K562 (cell line): Measurements from ENCODE around the gene SIRPD.

Source experiments
- CBX5 ChIP-seq: IDR thresholded peaks from 2 replicates; pipeline ENCODE4 v1.6.1; 2014; ENCODE audit warnings: low read depth, borderline replicate concordance
- GMEB1 ChIP-seq: fragments of 250-450 bp; sonication (Bioruptor Pico); IDR thresholded peaks from 2 replicates; pipeline ENCODE4 v1.4.0; 2020; ENCODE audit warnings: mild to moderate bottlenecking
- MAX ChIP-seq: sonication (generic); formaldehyde crosslinking; IDR thresholded peaks from 2 replicates; pipeline ENCODE4 v1.9.0; 2022; ENCODE audit warnings: mild to moderate bottlenecking, missing genetic modification reagents
- NRF1 ChIP-seq, 2 experiments: fragments of 450-650 bp; IDR thresholded peaks in 1 of 2; conservative IDR thresholded peaks in 1 of 2; 2 replicates each; pipeline ENCODE4 v1.6.1; 2014; ENCODE audit warnings: mild to moderate bottlenecking in 2 of 2
- POLR2A ChIP-seq: fragments of 450-650 bp; conservative IDR thresholded peaks from 2 replicates; pipeline ENCODE4 v1.6.1; 2016
- RAD21 ChIP-seq, 2 experiments: fragments of 250-450 bp in 1 of 2; fragments of 450-650 bp in 1 of 2; sonication (Bioruptor Pico) in 1 of 2; formaldehyde crosslinking in 1 of 2; IDR thresholded peaks in 1 of 2; conservative IDR thresholded peaks in 1 of 2; 2 replicates each; pipeline versions ENCODE4 v1.4.0 to v1.8.0; 2020 to 2022; ENCODE audit warnings: mild to moderate bottlenecking in 2 of 2, moderate library complexity in 1 of 2
- SIN3A ChIP-seq, 2 experiments: fragments of 150-350 bp in 1 of 2; IDR thresholded peaks; 2 replicates each; pipeline ENCODE4 v1.6.1; 2011 to 2016; ENCODE audit warnings: borderline replicate concordance in 2 of 2, low read depth in 2 of 2, low read length in 2 of 2, mild to moderate bottlenecking in 2 of 2, moderate library complexity in 2 of 2; ENCODE audit not compliant: control insufficient read depth in 1 of 2
- SMARCC2 ChIP-seq: fragments of 450-650 bp; IDR thresholded peaks from 2 replicates; pipeline ENCODE4 v1.6.1; 2017; ENCODE audit warnings: antibody characterized with exemption, moderate library complexity, mild to moderate bottlenecking, low read depth
- TAF9B ChIP-seq: fragments of 450-650 bp; IDR thresholded peaks from 2 replicates; pipeline ENCODE4 v1.6.1; 2018; ENCODE audit warnings: mild to moderate bottlenecking; ENCODE audit not compliant: partially characterized antibody
- ZNF766 ChIP-seq: fragments of 200-800 bp; sonication (Bioruptor generic); conservative IDR thresholded peaks from 2 replicates; pipeline ENCODE4 v1.6.1; 2016; ENCODE audit warnings: missing genetic modification characterization, missing compliant biosample characterization
- TF ChIP-seq, protein P1 (sequence below): sonication (generic); formaldehyde crosslinking; IDR thresholded peaks from 2 replicates; pipeline ENCODE4 v1.8.1; 2022; ENCODE audit warnings: missing genetic modification reagents
- TF ChIP-seq, protein P2 (sequence below): sonication (generic); formaldehyde crosslinking; IDR thresholded peaks from 2 replicates; pipeline ENCODE4 v1.8.0; 2022; ENCODE audit warnings: missing genetic modification reagents, mild to moderate bottlenecking, moderate library complexity, borderline replicate concordance
- TF ChIP-seq, protein P3 (sequence below), 3 experiments: IDR thresholded peaks in 2 of 3; conservative IDR thresholded peaks in 1 of 3; 2 replicates each; pipeline ENCODE4 v1.5.1; 2011 to 2012; ENCODE audit warnings: low read length in 3 of 3, mild to moderate bottlenecking in 3 of 3, control low read depth in 2 of 3, improper control_type of control experiment in 1 of 3, inconsistent platforms in 1 of 3, low read depth in 1 of 3, mixed read lengths in 1 of 3, moderate library complexity in 1 of 3; ENCODE audit not compliant: insufficient read depth in 2 of 3

DNA sequence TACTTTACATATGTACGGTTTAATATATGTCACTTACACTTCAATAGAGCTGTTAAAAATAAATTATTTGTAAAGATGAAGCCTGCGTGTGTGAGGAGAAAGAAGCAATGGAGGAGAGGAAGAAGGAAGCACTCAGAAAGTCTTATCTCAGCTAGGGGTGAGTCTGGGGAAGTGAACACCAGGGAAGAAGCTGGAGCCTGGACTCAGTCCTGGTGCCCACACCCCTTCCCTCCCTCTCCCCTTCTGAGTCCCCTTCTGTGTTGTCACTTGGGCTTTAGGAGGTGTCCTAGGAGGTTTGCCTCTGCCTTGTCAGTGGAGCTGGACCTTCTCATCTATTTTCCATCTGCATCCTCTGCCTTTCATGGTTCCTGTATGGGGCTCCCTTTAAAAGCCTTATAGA is 68.2 kb downstream of the SIRPD start:
- TF ChIP-seq CBX5: no peak
- TF ChIP-seq RAD21 (CRISPR knock-in tag; conservative IDR thresholded peaks at IDR 0.05 in 1 of 2, IDR thresholded peaks at IDR 0.05 in 1 of 2): no peak
- TF ChIP-seq, protein P1, sequence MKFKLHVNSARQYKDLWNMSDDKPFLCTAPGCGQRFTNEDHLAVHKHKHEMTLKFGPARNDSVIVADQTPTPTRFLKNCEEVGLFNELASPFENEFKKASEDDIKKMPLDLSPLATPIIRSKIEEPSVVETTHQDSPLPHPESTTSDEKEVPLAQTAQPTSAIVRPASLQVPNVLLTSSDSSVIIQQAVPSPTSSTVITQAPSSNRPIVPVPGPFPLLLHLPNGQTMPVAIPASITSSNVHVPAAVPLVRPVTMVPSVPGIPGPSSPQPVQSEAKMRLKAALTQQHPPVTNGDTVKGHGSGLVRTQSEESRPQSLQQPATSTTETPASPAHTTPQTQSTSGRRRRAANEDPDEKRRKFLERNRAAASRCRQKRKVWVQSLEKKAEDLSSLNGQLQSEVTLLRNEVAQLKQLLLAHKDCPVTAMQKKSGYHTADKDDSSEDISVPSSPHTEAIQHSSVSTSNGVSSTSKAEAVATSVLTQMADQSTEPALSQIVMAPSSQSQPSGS (CRISPR knock-in tag): no peak
- TF ChIP-seq ZNF766: no peak
- no peak for TF ChIP-seq NRF1 (conservative IDR thresholded peaks at IDR 0.05 in 1 of 2, IDR thresholded peaks at IDR 0.05 in 1 of 2)
- no peak for TF ChIP-seq TAF9B
- TF ChIP-seq SIN3A (IDR thresholded peaks at IDR 0.05; ENCODE audit: borderline replicate concordance in 2 of 2, control insufficient read depth in 1 of 2, low read depth in 2 of 2, low read length in 2 of 2): no peak
- TF ChIP-seq SMARCC2: no peak
- TF ChIP-seq MAX (CRISPR knock-in tag): no peak
- TF ChIP-seq POLR2A: no peak
- TF ChIP-seq GMEB1 (CRISPR knock-in tag): no peak
- TF ChIP-seq, protein P2, sequence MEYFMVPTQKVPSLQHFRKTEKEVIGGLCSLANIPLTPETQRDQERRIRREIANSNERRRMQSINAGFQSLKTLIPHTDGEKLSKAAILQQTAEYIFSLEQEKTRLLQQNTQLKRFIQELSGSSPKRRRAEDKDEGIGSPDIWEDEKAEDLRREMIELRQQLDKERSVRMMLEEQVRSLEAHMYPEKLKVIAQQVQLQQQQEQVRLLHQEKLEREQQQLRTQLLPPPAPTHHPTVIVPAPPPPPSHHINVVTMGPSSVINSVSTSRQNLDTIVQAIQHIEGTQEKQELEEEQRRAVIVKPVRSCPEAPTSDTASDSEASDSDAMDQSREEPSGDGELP: no peak
- TF ChIP-seq, protein P3, sequence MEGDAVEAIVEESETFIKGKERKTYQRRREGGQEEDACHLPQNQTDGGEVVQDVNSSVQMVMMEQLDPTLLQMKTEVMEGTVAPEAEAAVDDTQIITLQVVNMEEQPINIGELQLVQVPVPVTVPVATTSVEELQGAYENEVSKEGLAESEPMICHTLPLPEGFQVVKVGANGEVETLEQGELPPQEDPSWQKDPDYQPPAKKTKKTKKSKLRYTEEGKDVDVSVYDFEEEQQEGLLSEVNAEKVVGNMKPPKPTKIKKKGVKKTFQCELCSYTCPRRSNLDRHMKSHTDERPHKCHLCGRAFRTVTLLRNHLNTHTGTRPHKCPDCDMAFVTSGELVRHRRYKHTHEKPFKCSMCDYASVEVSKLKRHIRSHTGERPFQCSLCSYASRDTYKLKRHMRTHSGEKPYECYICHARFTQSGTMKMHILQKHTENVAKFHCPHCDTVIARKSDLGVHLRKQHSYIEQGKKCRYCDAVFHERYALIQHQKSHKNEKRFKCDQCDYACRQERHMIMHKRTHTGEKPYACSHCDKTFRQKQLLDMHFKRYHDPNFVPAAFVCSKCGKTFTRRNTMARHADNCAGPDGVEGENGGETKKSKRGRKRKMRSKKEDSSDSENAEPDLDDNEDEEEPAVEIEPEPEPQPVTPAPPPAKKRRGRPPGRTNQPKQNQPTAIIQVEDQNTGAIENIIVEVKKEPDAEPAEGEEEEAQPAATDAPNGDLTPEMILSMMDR (IDR thresholded peaks at IDR 0.05 in 2 of 3, conservative IDR thresholded peaks at IDR 0.05 in 1 of 3; ENCODE audit: insufficient read depth in 2 of 3, low read depth in 1 of 3, low read length in 3 of 3): no peak
